ENCODE results near the gene CYB561D1. TPM values are rescaled to one million over a fixed set of nuclear protein-coding genes. Genes with fewer than 3 reads are reported as not detected.

CYB561D1 gene
- polyA plus RNA-seq, 5 donors: 4.8 to 9.5 (median 8.5) TPM

GRCh38 chr1:109548321-109549267, 54.7 kb downstream of the CYB561D1 start, which contains the start of gene GNAI3:
Gene GNAI3 (plus strand): TSS chr1:109548615. CDS start chr1:109548721, 106 bp downstream.
- peak; percentile 94 to 96 for DNase-seq

Other genes starting within 250 kb of the CYB561D1 start
- gene CELSR2, start 244.6 kb upstream of the CYB561D1 start, polyA plus RNA-seq (ENCODE audit: insufficient read depth in 1 of 5, insufficient read length in 5 of 5, low replicate concordance in 1 of 5): 10 to 100 TPM in 3 of 5 donors, 1 to 10 TPM in 2; 9.6 to 17.0 (median 13.5) TPM
- 10 to 100 TPM; 32.5 to 48.9 (median 39.3) TPM for gene PSRC1, start 210.9 kb upstream of the CYB561D1 start, polyA plus RNA-seq (ENCODE audit: insufficient read depth in 1 of 5, insufficient read length in 5 of 5, low replicate concordance in 1 of 5)
- gene MYBPHL, start 187.1 kb upstream of the CYB561D1 start, polyA plus RNA-seq (ENCODE audit: insufficient read depth in 1 of 5, insufficient read length in 5 of 5, low replicate concordance in 1 of 5): under 1 TPM in 4 of 5 donors, not detected in 1; 0.14 to 0.39 (median 0.22) TPM
- 10 to 100 TPM; 34.0 to 51.2 (median 42.6) TPM for gene SORT1, start 96.2 kb upstream of the CYB561D1 start, polyA plus RNA-seq (ENCODE audit: insufficient read depth in 1 of 5, insufficient read length in 5 of 5, low replicate concordance in 1 of 5)
- 10 to 100 TPM; 74.2 to 99.6 (median 89.2) TPM for gene PSMA5, start 67.6 kb upstream of the CYB561D1 start, polyA plus RNA-seq (ENCODE audit: insufficient read depth in 1 of 5, insufficient read length in 5 of 5, low replicate concordance in 1 of 5)
- gene SYPL2, start 27.5 kb upstream of the CYB561D1 start, polyA plus RNA-seq (ENCODE audit: insufficient read depth in 1 of 5, insufficient read length in 5 of 5, low replicate concordance in 1 of 5): 1 to 10 TPM in 1 of 5 donors, under 1 TPM in 4; 0.13 to 9.0 (median 0.26) TPM
- 10 to 100 TPM in 1 of 5 donors, 1 to 10 TPM in 4; 6.6 to 13.6 (median 8.0) TPM for gene ATXN7L2, start 10.2 kb upstream of the CYB561D1 start, polyA plus RNA-seq (ENCODE audit: insufficient read depth in 1 of 5, insufficient read length in 5 of 5, low replicate concordance in 1 of 5)
- gene AMIGO1, start 15.6 kb downstream of the CYB561D1 start, polyA plus RNA-seq (ENCODE audit: insufficient read depth in 1 of 5, insufficient read length in 5 of 5, low replicate concordance in 1 of 5): 1 to 10 TPM; 2.6 to 5.1 (median 3.7) TPM
- 1 to 10 TPM in 1 of 5 donors, under 1 TPM in 4; 0.27 to 1.7 (median 0.40) TPM for gene GPR61, start 45.8 kb downstream of the CYB561D1 start, polyA plus RNA-seq (ENCODE audit: insufficient read depth in 1 of 5, insufficient read length in 5 of 5, low replicate concordance in 1 of 5)
- 10 to 100 TPM in 4 of 5 donors, 1 to 10 TPM in 1; 9.7 to 12.8 (median 10.9) TPM for gene GNAI3, start 54.5 kb downstream of the CYB561D1 start, polyA plus RNA-seq (ENCODE audit: insufficient read depth in 1 of 5, insufficient read length in 5 of 5, low replicate concordance in 1 of 5)
- under 1 TPM in 1 of 5 donors, not detected in 4; 0.11 TPM for gene GNAT2, start 125.5 kb downstream of the CYB561D1 start, polyA plus RNA-seq (ENCODE audit: insufficient read depth in 1 of 5, insufficient read length in 5 of 5, low replicate concordance in 1 of 5)
- gene AMPD2, start 125.7 kb downstream of the CYB561D1 start, polyA plus RNA-seq (ENCODE audit: insufficient read depth in 1 of 5, insufficient read length in 5 of 5, low replicate concordance in 1 of 5): 10 to 100 TPM; 34.9 to 56.9 (median 50.8) TPM
- 10 to 100 TPM; 27.7 to 34.1 (median 32.0) TPM for gene GSTM4, start 162.0 kb downstream of the CYB561D1 start, polyA plus RNA-seq (ENCODE audit: insufficient read depth in 1 of 5, insufficient read length in 5 of 5, low replicate concordance in 1 of 5)
- gene GSTM2, start 174.0 kb downstream of the CYB561D1 start, polyA plus RNA-seq (ENCODE audit: insufficient read depth in 1 of 5, insufficient read length in 5 of 5, low replicate concordance in 1 of 5): 100 to 1,000 TPM; 211 to 275 (median 236) TPM
- gene GSTM1, start 193.7 kb downstream of the CYB561D1 start, polyA plus RNA-seq (ENCODE audit: insufficient read depth in 1 of 5, insufficient read length in 5 of 5, low replicate concordance in 1 of 5): 100 to 1,000 TPM in 2 of 5 donors, 10 to 100 TPM in 1, 1 to 10 TPM in 2; 1.5 to 172 (median 97.9) TPM
- gene GSTM5, start 218.2 kb downstream of the CYB561D1 start, polyA plus RNA-seq (ENCODE audit: insufficient read depth in 1 of 5, insufficient read length in 5 of 5, low replicate concordance in 1 of 5): 10 to 100 TPM; 64.5 to 92.1 (median 73.8) TPM
- 100 to 1,000 TPM; 101 to 145 (median 121) TPM for gene GSTM3, start 246.9 kb downstream of the CYB561D1 start, polyA plus RNA-seq (ENCODE audit: insufficient read depth in 1 of 5, insufficient read length in 5 of 5, low replicate concordance in 1 of 5)